HG02678 (cell line): Measurements from ENCODE around the gene MMP11.

Source experiments
- ATAC-seq: cut with Tn5 transposase; IDR thresholded peaks from one replicate; pipeline ENCODE4 v1.9.1; 2021; ENCODE audit warnings: mild to moderate bottlenecking, moderate library complexity; ENCODE audit not compliant: unreplicated experiment

The MMP11 gene

GRCh38 chr22:23827351-23827995 is 54.8 kb downstream of the MMP11 start:
- ATAC-seq = no peak

- no peak for ATAC-seq
Observed at GRCh38 chr22:23828800-23829680, 56.4 kb downstream of the MMP11 start.

GRCh38 chr22:23829845-23830372 is 57.3 kb downstream of the MMP11 start:
- ATAC-seq = no peak

GRCh38 chr22:23831261-23831660 is 58.6 kb downstream of the MMP11 start:
- no peak for ATAC-seq

GRCh38 chr22:23831781-23832180 is 59.1 kb downstream of the MMP11 start:
- ATAC-seq = no peak

GRCh38 chr22:23832226-23833016 is 59.8 kb downstream of the MMP11 start:
- ATAC-seq = no peak

- ATAC-seq = no peak
Observed at GRCh38 chr22:23833017-23833751, 60.5 kb downstream of the MMP11 start.
